Measurements from ENCODE around the gene HCFC1R1.
"Not testable (repeated sequence)": the region's sequence is repeated elsewhere in the genome, so short reads cannot be mapped to it uniquely, and the experiment has no call there.

The HCFC1R1 gene

GRCh38 chr16:3023669-3024478, at the start of gene HCFC1R1, which contains the start of gene THOC6:
Gene HCFC1R1 (minus strand): TSS chr16:3023942. CDS start chr16:3023941, 1 bp downstream.
Gene THOC6 (plus strand): TSS chr16:3024035. CDS start chr16:3024327, 292 bp downstream.
- DNase-seq = peak; percentile 90 to 94

GRCh38 chr16:3073448-3073847, 49.7 kb upstream of the HCFC1R1 start:
- no peak for DNase-seq

GRCh38 chr16:3072576-3073263, 49.0 kb upstream of the HCFC1R1 start:
- DNase-seq = not testable (repeated sequence)

- DNase-seq = not testable (repeated sequence)
Measured at GRCh38 chr16:3072148-3072547, 48.4 kb upstream of the HCFC1R1 start.

- DNase-seq = no peak
Measured at GRCh38 chr16:3071655-3072054, 47.9 kb upstream of the HCFC1R1 start.

- no peak for DNase-seq
Measured at GRCh38 chr16:3070608-3071111, 46.9 kb upstream of the HCFC1R1 start.

- DNase-seq = not testable (repeated sequence)
Measured at GRCh38 chr16:3069146-3069545, 45.4 kb upstream of the HCFC1R1 start.

- no peak for DNase-seq
Measured at GRCh38 chr16:3068487-3068886, 44.7 kb upstream of the HCFC1R1 start.

- no peak for DNase-seq
Measured at GRCh38 chr16:3066440-3066748, 42.7 kb upstream of the HCFC1R1 start.

GRCh38 chr16:3065742-3066439, 42.1 kb upstream of the HCFC1R1 start:
- DNase-seq = no peak

- DNase-seq = no peak
Measured at GRCh38 chr16:3065069-3065741, 41.5 kb upstream of the HCFC1R1 start, which contains the start of gene IL32. Gene IL32 (plus strand): TSS chr16:3065640. CDS start chr16:3065812, 172 bp downstream.

- no peak for DNase-seq
Measured at GRCh38 chr16:3063625-3064386, 40.1 kb upstream of the HCFC1R1 start.

GRCh38 chr16:3062553-3062952, 38.8 kb upstream of the HCFC1R1 start:
- DNase-seq = no peak

GRCh38 chr16:3060339-3061127, 36.8 kb upstream of the HCFC1R1 start:
- no peak for DNase-seq

- no peak for DNase-seq
Measured at GRCh38 chr16:3059723-3060242, 36.0 kb upstream of the HCFC1R1 start.

GRCh38 chr16:3059041-3059722, 35.4 kb upstream of the HCFC1R1 start:
- DNase-seq = peak; percentile 40 to 70

GRCh38 chr16:3058139-3059030, 34.6 kb upstream of the HCFC1R1 start:
- no peak for DNase-seq

- DNase-seq = no peak
Measured at GRCh38 chr16:3057181-3058138, 33.7 kb upstream of the HCFC1R1 start.
